HG03039 (cell line): ENCODE measurements around the gene ANO7.

Source experiments
- ATAC-seq: cut with Tn5 transposase; IDR thresholded peaks from one replicate; pipeline ENCODE4 v1.9.1; 2021; ENCODE audit warnings: mild to moderate bottlenecking, moderate library complexity; ENCODE audit not compliant: unreplicated experiment

Gene ANO7, protein sequence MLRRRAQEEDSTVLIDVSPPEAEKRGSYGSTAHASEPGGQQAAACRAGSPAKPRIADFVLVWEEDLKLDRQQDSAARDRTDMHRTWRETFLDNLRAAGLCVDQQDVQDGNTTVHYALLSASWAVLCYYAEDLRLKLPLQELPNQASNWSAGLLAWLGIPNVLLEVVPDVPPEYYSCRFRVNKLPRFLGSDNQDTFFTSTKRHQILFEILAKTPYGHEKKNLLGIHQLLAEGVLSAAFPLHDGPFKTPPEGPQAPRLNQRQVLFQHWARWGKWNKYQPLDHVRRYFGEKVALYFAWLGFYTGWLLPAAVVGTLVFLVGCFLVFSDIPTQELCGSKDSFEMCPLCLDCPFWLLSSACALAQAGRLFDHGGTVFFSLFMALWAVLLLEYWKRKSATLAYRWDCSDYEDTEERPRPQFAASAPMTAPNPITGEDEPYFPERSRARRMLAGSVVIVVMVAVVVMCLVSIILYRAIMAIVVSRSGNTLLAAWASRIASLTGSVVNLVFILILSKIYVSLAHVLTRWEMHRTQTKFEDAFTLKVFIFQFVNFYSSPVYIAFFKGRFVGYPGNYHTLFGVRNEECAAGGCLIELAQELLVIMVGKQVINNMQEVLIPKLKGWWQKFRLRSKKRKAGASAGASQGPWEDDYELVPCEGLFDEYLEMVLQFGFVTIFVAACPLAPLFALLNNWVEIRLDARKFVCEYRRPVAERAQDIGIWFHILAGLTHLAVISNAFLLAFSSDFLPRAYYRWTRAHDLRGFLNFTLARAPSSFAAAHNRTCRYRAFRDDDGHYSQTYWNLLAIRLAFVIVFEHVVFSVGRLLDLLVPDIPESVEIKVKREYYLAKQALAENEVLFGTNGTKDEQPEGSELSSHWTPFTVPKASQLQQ

GRCh38 chr2:241188361-241189092, at the start of gene ANO7:
Gene ANO7, plus strand, starts transcription at chr2:241188677. Its CDS starts 1,387 bp downstream, at chr2:241190064.
- ATAC-seq, result no peak

DNA sequence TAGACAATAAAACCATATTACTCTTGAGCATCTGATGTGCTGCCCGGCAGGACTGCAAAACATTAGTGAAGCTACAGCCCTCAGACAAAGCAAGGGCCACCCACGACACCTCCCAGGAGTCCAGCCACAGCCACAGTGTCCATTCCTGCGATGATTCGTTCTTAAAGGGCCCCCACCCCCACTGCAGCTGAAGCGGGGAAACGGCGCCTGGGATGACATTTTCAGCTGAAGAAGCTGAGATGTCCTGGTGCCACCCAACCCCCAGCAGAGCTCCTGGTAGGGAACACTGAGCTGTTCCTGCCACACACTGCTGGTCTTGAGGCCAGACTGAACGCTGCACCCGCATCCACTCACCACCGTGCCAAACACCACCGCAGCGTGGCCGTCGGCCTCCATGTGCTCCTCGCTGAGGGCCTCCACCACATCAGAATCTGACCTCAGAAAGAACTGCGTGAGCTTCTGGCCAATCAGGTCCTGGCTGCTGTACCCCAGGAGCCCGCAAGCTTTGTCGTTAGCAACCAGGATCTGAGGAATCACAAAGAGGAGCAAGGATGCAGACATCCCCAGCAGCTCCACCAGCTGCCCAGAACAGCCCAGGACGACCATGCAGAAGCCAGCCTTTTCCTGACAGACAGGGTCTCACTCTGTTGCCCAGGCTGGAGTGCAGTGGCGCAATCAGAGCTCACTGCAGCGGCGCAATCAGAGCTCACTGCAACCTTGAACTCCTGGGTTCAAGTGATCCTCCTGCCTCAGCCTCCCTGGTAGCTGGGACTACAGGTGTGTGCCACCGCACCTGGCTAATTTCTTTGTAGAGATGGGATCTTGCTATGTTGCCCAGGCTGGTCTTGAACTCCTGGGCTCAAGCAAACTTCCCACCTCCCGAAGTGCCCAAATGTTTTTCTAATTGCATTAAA, 48.7 kb upstream of the ANO7 start:
- no peak for ATAC-seq

GRCh38 chr2:241140445-241140840, 48.0 kb upstream of the ANO7 start:
- no peak for ATAC-seq

GRCh38 chr2:241141214-241141770, 47.2 kb upstream of the ANO7 start:
- ATAC-seq, result no peak

- no peak for ATAC-seq
These were observed 46.4 kb upstream of the ANO7 start for GRCh38 chr2:241142063-241142462.

GRCh38 chr2:241142593-241142992, 45.9 kb upstream of the ANO7 start:
- ATAC-seq, result no peak

GRCh38 chr2:241146286-241146685, 42.2 kb upstream of the ANO7 start:
- no peak for ATAC-seq

GRCh38 chr2:241147336-241147735, 41.1 kb upstream of the ANO7 start:
- ATAC-seq, result no peak

DNA sequence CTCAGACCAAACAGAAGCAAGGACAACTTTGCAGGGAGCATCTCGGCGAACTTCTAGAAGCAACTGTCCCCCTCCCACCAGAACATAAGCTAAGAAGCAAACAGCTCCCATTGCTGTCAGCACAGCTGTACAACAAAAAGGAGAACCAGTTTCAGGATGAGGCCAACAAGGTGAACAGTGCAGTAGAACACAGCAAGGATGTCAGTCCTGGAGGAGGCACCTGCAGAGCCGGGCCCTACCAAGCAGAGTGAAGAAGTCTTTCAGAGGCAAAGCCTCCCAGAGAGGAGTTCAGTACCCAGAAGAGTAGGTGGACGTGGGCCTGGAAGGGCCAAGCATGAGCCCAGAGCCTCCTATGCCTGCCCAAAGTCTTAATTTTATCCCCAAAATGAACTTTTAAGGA, 40.2 kb upstream of the ANO7 start:
- ATAC-seq, result no peak

GRCh38 chr2:241148891-241149674, 39.4 kb upstream of the ANO7 start, which contains the start of gene PASK:
Gene PASK, minus strand, starts transcription at chr2:241149472. Its CDS starts 6,440 bp downstream, at chr2:241143032.
- ATAC-seq, result peak; percentile 65

GRCh38 chr2:241149675-241149924, 38.9 kb upstream of the ANO7 start:
- ATAC-seq, result peak; percentile 3

GRCh38 chr2:241149925-241150659, 38.4 kb upstream of the ANO7 start, which contains the start of gene PPP1R7:
Gene PPP1R7, plus strand, starts transcription at chr2:241150467. Its CDS starts 29 bp downstream, at chr2:241150496.
- ATAC-seq, result peak; percentile 69

- ATAC-seq, result no peak
These were observed 37.6 kb upstream of the ANO7 start for GRCh38 chr2:241150660-241151530.

- ATAC-seq, result no peak
These were observed 36.4 kb upstream of the ANO7 start for GRCh38 chr2:241151934-241152660.

- no peak for ATAC-seq
These were observed 34.9 kb upstream of the ANO7 start for GRCh38 chr2:241153616-241154015.

DNA sequence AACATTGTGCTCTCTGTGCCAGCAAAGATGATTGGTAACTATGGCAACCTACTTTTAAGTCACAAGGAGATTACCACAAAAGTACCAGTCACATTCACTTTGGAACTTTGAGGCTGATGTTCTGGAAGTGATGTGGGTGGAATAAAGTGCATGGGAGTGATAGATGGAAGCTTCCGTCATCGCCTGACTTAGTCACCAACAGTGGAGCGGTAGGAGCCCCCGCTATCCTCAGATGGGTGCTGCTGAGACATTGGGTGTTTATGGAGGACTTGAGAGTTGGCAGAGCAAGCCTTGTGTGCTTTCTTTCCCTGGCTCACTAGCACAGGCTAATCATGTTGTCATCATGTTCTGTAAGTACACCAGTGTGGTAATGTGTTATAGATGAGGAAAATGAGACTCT, 33.6 kb upstream of the ANO7 start:
- no peak for ATAC-seq

DNA sequence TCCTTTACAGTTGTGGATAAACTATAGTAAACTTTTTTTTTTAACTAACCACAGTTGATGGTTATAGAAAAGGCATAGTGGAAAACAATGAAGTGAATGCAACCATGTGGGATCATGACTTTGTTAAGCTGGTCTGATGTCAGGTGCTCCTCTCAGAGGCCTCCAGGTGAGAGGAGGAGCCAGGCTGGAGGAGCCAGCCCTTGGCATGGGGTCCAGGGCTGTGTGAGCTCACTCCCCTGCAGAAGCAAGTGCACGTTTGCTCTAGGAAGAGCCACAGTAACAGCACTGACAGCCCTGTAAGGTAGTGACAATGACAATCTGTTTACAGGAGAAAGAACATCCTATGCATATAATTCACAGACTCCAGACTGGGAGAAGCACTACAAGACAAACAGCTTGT, 32.5 kb upstream of the ANO7 start:
- ATAC-seq, result no peak
